H1 (cell line): ENCODE results near the gene YTHDC2. TPM values are rescaled to one million over a fixed set of nuclear protein-coding genes. Genes with fewer than 3 reads are reported as not detected.

Source experiments
- CTCF ChIA-PET: fragments of 300-600 bp; sonication (Branson Sonifier 250); formaldehyde crosslinking; loops from one replicate; lab custom pipeline; 2021; ENCODE audit not compliant: partially characterized antibody; lab: Charles Lee
- POLR2A ChIA-PET: fragments of 300-600 bp; sonication (Branson Sonifier 250); formaldehyde crosslinking; loops from one replicate; lab custom pipeline; 2021; ENCODE audit warnings: inconsistent platforms; ENCODE audit not compliant: partially characterized antibody; lab: Charles Lee
- DNase-seq, 2 experiments: peaks; one replicate each; pipeline versions ENCODE4 v3.0.0 to v3.0.0-alpha.2; 2010 to 2022; ENCODE audit warnings: low spot score in 2 of 2, low read depth in 1 of 2, mixed read lengths in 1 of 2
- FAIRE-seq: peaks from 2 replicates; lab custom pipeline; 2011; peaks lifted over from hg19 to GRCh38; lab: Jason Lieb, UNC
- H2AFZ ChIP-seq: 2 replicates; pipeline ENCODE4 v1.8.1; 2012; ENCODE audit warnings: low read length, inconsistent platforms
- H2AK5ac ChIP-seq: 2 replicates; pipeline ENCODE4 v1.6.1; 2013; ENCODE audit warnings: low read depth, low read length
- H2BK120ac ChIP-seq: replicated peaks from 2 replicates; pipeline ENCODE3; 2013; ENCODE audit warnings: low read depth, low read length, inconsistent platforms
- H2BK12ac ChIP-seq: 2 replicates; pipeline ENCODE4 v1.6.1; 2013; ENCODE audit warnings: low read depth, low read length
- H2BK15ac ChIP-seq: 2 replicates; pipeline ENCODE4 v1.6.1; 2013; ENCODE audit warnings: low read length
- H2BK20ac ChIP-seq: 2 replicates; pipeline ENCODE4 v1.6.1; 2013; ENCODE audit warnings: low read length
- H2BK5ac ChIP-seq: 2 replicates; pipeline ENCODE4 v1.6.1; 2013; ENCODE audit warnings: low read depth, low read length
- H3K14ac ChIP-seq: 2 replicates; pipeline ENCODE4 v1.6.1; 2013; ENCODE audit warnings: inconsistent platforms; ENCODE audit not compliant: insufficient read length
- H3K18ac ChIP-seq: 2 replicates; pipeline ENCODE4 v1.6.1; 2013; ENCODE audit warnings: low read length; ENCODE audit errors: extremely low read depth
- H3K23ac ChIP-seq: 2 replicates; pipeline ENCODE4 v1.6.1; 2013; ENCODE audit warnings: inconsistent platforms; ENCODE audit not compliant: insufficient read length
- H3K23me2 ChIP-seq: 2 replicates; pipeline ENCODE4 v1.6.1; 2013; ENCODE audit warnings: low read depth, low read length
- H3K27ac ChIP-seq: 2 replicates; pipeline ENCODE4 v1.6.1; 2011; ENCODE audit warnings: low read depth, low read length, inconsistent platforms
- H3K27me3 ChIP-seq, 4 experiments: replicated peaks in 1 of 4; 1 replicate in 1 of 4; 2 replicates in 3 of 4; pipeline versions ENCODE4 v1.6.1 to v1.8.1; 2011 to 2013; ENCODE audit warnings: low read length in 3 of 4, mild to moderate bottlenecking in 3 of 4, inconsistent platforms in 2 of 4, mixed read lengths in 2 of 4, moderate library complexity in 1 of 4; ENCODE audit not compliant: control insufficient read depth in 3 of 4, insufficient read depth in 3 of 4; ENCODE audit errors: extremely low read depth in 1 of 4
- H3K36me3 ChIP-seq, 4 experiments: 2 replicates each; pipeline versions ENCODE4 v1.6.1 to v1.8.1; 2011 to 2013; ENCODE audit warnings: mild to moderate bottlenecking in 4 of 4, low read length in 3 of 4, moderate library complexity in 2 of 4, control low read depth in 1 of 4, inconsistent platforms in 1 of 4; ENCODE audit not compliant: insufficient read depth in 4 of 4, control insufficient read depth in 2 of 4
- H3K4ac ChIP-seq: replicated peaks from 2 replicates; pipeline ENCODE3; 2013; ENCODE audit warnings: low read length, low read depth, mixed read lengths, inconsistent platforms; ENCODE audit not compliant: insufficient read length
- H3K4me1 ChIP-seq, 4 experiments: replicated peaks in 1 of 4; 1 replicate in 1 of 4; 2 replicates in 3 of 4; pipeline versions ENCODE4 v1.6.1 to v1.8.1; 2011 to 2013; ENCODE audit warnings: low read length in 3 of 4, inconsistent platforms in 2 of 4, mixed read lengths in 1 of 4; ENCODE audit not compliant: insufficient read depth in 4 of 4, control insufficient read depth in 3 of 4
- H3K4me2 ChIP-seq, 2 experiments: 2 replicates each; pipeline versions ENCODE4 v1.6.1 to v1.8.1; 2011 to 2013; ENCODE audit warnings: low read depth in 2 of 2, low read length in 2 of 2, control low read depth in 1 of 2, inconsistent platforms in 1 of 2, mild to moderate bottlenecking in 1 of 2; ENCODE audit not compliant: insufficient read depth in 1 of 2
- H3K4me3 ChIP-seq, 4 experiments: fragments of 200-600, 300-600 bp in 1 of 4; sonication (generic), shearing (Covaris generic), sonication (Bioruptor Twin) in 1 of 4; 2 replicates each; pipeline versions ENCODE4 v1.5.1 to v1.8.1; 2011 to 2016; ENCODE audit warnings: low read length in 4 of 4, low read depth in 3 of 4, control low read depth in 2 of 4, inconsistent platforms in 2 of 4, mild to moderate bottlenecking in 2 of 4, mixed read lengths in 1 of 4, moderate library complexity in 1 of 4; ENCODE audit not compliant: insufficient read depth in 2 of 4; ENCODE audit errors: extremely low read depth in 1 of 4
- H3K56ac ChIP-seq: replicated peaks from 2 replicates; pipeline ENCODE3; 2013; ENCODE audit warnings: low read depth, mild to moderate bottlenecking, mixed read lengths, low read length, inconsistent platforms; ENCODE audit not compliant: insufficient read length
- H3K79me1 ChIP-seq: 2 replicates; pipeline ENCODE4 v1.6.1; 2013; ENCODE audit warnings: low read depth, low read length, control low read depth
- H3K79me2 ChIP-seq, 2 experiments: 2 replicates each; pipeline versions ENCODE4 v1.6.1 to v1.8.1; 2012 to 2013; ENCODE audit warnings: low read length in 2 of 2, mild to moderate bottlenecking in 2 of 2, inconsistent platforms in 1 of 2; ENCODE audit not compliant: insufficient read depth in 2 of 2, control insufficient read depth in 1 of 2
- H3K9ac ChIP-seq, 4 experiments: replicated peaks in 1 of 4; 1 replicate in 1 of 4; 2 replicates in 3 of 4; pipeline versions ENCODE4 v1.6.1 to v1.8.1; 2011 to 2013; ENCODE audit warnings: low read depth in 3 of 4, low read length in 3 of 4, control low read depth in 2 of 4, mild to moderate bottlenecking in 2 of 4, moderate library complexity in 2 of 4, inconsistent platforms in 1 of 4; ENCODE audit errors: extremely low read depth in 1 of 4
- H3K9me3 ChIP-seq, 2 experiments: 2 replicates each; pipeline versions ENCODE4 v1.6.1 to v1.8.1; 2012 to 2013; ENCODE audit warnings: mild to moderate bottlenecking in 2 of 2, moderate library complexity in 2 of 2, control low read depth in 1 of 2, inconsistent platforms in 1 of 2, low read depth in 1 of 2, low read length in 1 of 2, mixed read lengths in 1 of 2; ENCODE audit not compliant: insufficient read depth in 2 of 2
- H4K20me1 ChIP-seq, 2 experiments: replicated peaks in 1 of 2; 2 replicates each; pipeline versions ENCODE3 to v1.8.1; 2011 to 2013; ENCODE audit warnings: inconsistent platforms in 2 of 2, low read length in 2 of 2, mild to moderate bottlenecking in 1 of 2; ENCODE audit not compliant: insufficient read depth in 2 of 2, control insufficient read depth in 1 of 2
- H4K5ac ChIP-seq: 2 replicates; pipeline ENCODE4 v1.6.1; 2013; ENCODE audit warnings: low read length, low read depth, mixed read lengths, inconsistent platforms; ENCODE audit not compliant: insufficient read length
- H4K8ac ChIP-seq: 2 replicates; pipeline ENCODE4 v1.8.0; 2013; ENCODE audit warnings: mild to moderate bottlenecking, moderate library complexity, low read length, inconsistent platforms; ENCODE audit not compliant: insufficient read depth; ENCODE audit errors: extremely low read depth
- H4K91ac ChIP-seq: replicated peaks from 2 replicates; pipeline ENCODE3; 2013; ENCODE audit warnings: low read length, mixed read lengths, inconsistent platforms; ENCODE audit not compliant: insufficient read length
- CEBPB ChIP-seq: IDR thresholded peaks from 2 replicates; pipeline ENCODE4 v1.6.1; 2012; ENCODE audit warnings: low read depth, low read length
- CHD1 ChIP-seq: IDR thresholded peaks from 2 replicates; pipeline ENCODE4 v1.6.1; 2012; ENCODE audit warnings: low read depth, low read length, improper control_type of control experiment
- EP300 ChIP-seq, 2 experiments: IDR thresholded peaks; 1 replicate in 1 of 2; 2 replicates in 1 of 2; pipeline ENCODE4 v1.6.1; 2011 to 2012; ENCODE audit warnings: low read depth in 2 of 2, low read length in 2 of 2, mild to moderate bottlenecking in 2 of 2, borderline replicate concordance in 1 of 2, inconsistent platforms in 1 of 2, moderate library complexity in 1 of 2
- HDAC6 ChIP-seq: IDR thresholded peaks from one replicate; pipeline ENCODE4 v1.7.1; 2012; ENCODE audit warnings: low read depth, mild to moderate bottlenecking, inconsistent platforms, low read length, moderate library complexity
- POU5F1 ChIP-seq: IDR thresholded peaks from 2 replicates; pipeline ENCODE4 v1.6.1; 2011; ENCODE audit warnings: low read depth, mild to moderate bottlenecking, low read length, moderate library complexity
- RAD21 ChIP-seq, 2 experiments: IDR thresholded peaks in 1 of 2; conservative IDR thresholded peaks in 1 of 2; 2 replicates each; pipeline ENCODE4 v1.6.1; 2011; ENCODE audit warnings: low read depth in 2 of 2, low read length in 2 of 2, improper control_type of control experiment in 1 of 2, inconsistent platforms in 1 of 2, mild to moderate bottlenecking in 1 of 2, moderate library complexity in 1 of 2
- SP1 ChIP-seq: IDR thresholded peaks from 2 replicates; pipeline ENCODE4 v1.6.1; 2011; ENCODE audit warnings: low read depth, low read length
- ZNF274 ChIP-seq: IDR thresholded peaks from 2 replicates; pipeline ENCODE4 v1.7.0; 2012; ENCODE audit warnings: low read length, borderline replicate concordance; ENCODE audit errors: extremely low read depth
- WGBS, 2 experiments: shearing (Covaris generic) in 1 of 2; methylation state at CpG; one replicate each; pipeline versions ENCODE4 v1.1.6 to v1.1.7; 2013 to 2015; ENCODE audit warnings: low lambda C conversion rate in 2 of 2, mixed read lengths in 2 of 2, inconsistent platforms in 1 of 2, low coverage in 1 of 2, missing lambda C conversion rate in 1 of 2; ENCODE audit not compliant: insufficient replicate concordance in 2 of 2, insufficient coverage in 1 of 2, insufficient read length in 1 of 2; ENCODE audit errors: extremely low coverage in 1 of 2, missing lambda C conversion rate in 1 of 2; 5-methylcytosine and 5-hydroxymethylcytosine counted together
- polyA plus RNA-seq, 7 experiments: library from polyadenylated mRNA; depleted of rRNA in 3 of 7; stranded (reverse) in 5 of 7; unstranded in 2 of 7; fragments of >200 nt in 5 of 7; fragments of 200-250 nt in 2 of 7; gene quantifications; 1 replicate in 5 of 7; 2 replicates in 1 of 7; 4 replicates in 1 of 7; pipeline versions ENCODE4 v1.2.1 to v1.2.3, GENCODE V29; 2011 to 2013; ENCODE audit warnings: missing spikeins in 2 of 7, mixed read lengths in 2 of 7
- total RNA-seq: library from RNA; stranded (reverse); fragmentation: NEBNext Ultra II Directional; extraction: Animal tissue kit (Norgen Biotek cat#: 25700); gene quantifications from 2 replicates; pipeline ENCODE4 v1.2.1, GENCODE V29; 2021
- TF ChIP-seq, protein P1 (sequence below): IDR thresholded peaks from 2 replicates; pipeline ENCODE4 v1.6.1; 2012; ENCODE audit warnings: inconsistent platforms
- TF ChIP-seq, protein P2 (sequence below), 3 experiments: IDR thresholded peaks; 1 replicate in 2 of 3; 2 replicates in 1 of 3; pipeline versions ENCODE4 v1.5.1 to v1.6.1; 2011; ENCODE audit warnings: low read length in 3 of 3, mild to moderate bottlenecking in 3 of 3, inconsistent platforms in 2 of 3, low read depth in 1 of 3, moderate library complexity in 1 of 3; ENCODE audit not compliant: insufficient read depth in 1 of 3; ENCODE audit errors: control extremely low read depth in 1 of 3

Gene YTHDC2
- total and polyA plus RNA-seq, 2 of the 8 experiments (the other 6 are each of a cell fraction or from before 2014, with no cell fraction given) = 4.3 to 20.1 TPM

DNA sequence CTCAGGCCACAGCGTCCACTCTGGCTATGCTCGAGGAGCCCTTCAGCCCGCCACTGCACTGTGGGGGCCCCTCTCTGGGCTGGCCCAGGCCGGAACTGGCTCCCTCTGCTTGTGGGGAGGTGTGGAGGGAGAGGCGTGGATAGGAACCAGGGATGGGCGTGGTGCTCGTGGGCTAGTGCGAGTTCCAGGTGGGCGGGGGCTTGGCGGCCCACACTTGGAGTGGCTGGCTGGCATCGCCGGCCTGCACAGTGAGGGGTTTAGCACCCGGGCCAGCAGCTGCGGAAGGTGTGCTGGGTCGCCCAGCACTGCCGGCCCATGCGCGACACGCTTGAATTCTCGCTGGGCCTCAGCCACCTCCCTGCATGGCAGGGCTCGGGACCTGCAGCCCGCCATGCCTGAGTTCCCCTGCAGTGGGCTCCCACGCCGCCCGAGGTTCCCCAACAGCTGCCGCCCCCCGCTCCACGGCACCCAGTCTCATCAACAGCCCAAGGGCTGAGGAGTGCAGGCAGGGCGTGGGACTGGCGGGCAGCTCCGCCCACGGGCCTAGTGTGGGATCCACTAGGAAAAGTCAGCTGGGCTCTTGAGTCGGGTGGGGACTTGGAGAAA, 103.8 kb downstream of the YTHDC2 start:
- H2BK120ac ChIP-seq = no peak overlapping the region
- no peaks in the 10 kb centered on the region for H3K23me2 ChIP-seq
- H3K14ac ChIP-seq = no peak overlapping the region
- POLR2A ChIA-PET = no interaction called here
- H3K79me1 ChIP-seq = no peaks in the 10 kb centered on the region
- H4K91ac ChIP-seq = no peak overlapping the region
- no peak overlapping the region for H2BK12ac ChIP-seq
- H3K4me1 ChIP-seq = peaks cover 0 to 3% (median 0%) of the 10 kb centered on the region in 4 experiments; a peak in 1 of 7 replicates
- CTCF ChIA-PET = interaction anchor here (1.0 to 3.7 kb wide), 6 partner anchors 9 to 243 kb away, joined by 3 to 12 read pairs (median 5); no protein-coding TSS in a partner anchor
- H2AFZ ChIP-seq = no peak overlapping the region
- H4K5ac ChIP-seq = no peak overlapping the region
- H3K9me3 ChIP-seq = peaks cover 3 to 7% of the 10 kb centered on the region in 2 experiments; a peak in 1 of 4 replicates
- no peak overlapping the region for H3K56ac ChIP-seq
- H3K9ac ChIP-seq = no peak overlapping the region
- H3K18ac ChIP-seq = no peak overlapping the region
- H3K23ac ChIP-seq = no peak overlapping the region
- 86% methylated on average over 33 of the region's 33 CpGs; no CpG with 5 or more reads in 1 of the 2 experiments for WGBS, 2 experiments
- DNase-seq = no peak
- no peak overlapping the region for H2BK5ac ChIP-seq
- H3K4me2 ChIP-seq = no peak overlapping the region
- no peaks in the 10 kb centered on the region for H3K79me2 ChIP-seq
- no peak overlapping the region for H3K4me3 ChIP-seq
- H3K27me3 ChIP-seq = no peaks in the 10 kb centered on the region
- peak overlapping the region; percentile 71 for H4K8ac ChIP-seq
- no peak overlapping the region for H3K4ac ChIP-seq
- no peak overlapping the region for H2BK20ac ChIP-seq
- H2AK5ac ChIP-seq = no peak overlapping the region
- no peaks in the 10 kb centered on the region for H4K20me1 ChIP-seq
- no peak for FAIRE-seq
- H2BK15ac ChIP-seq = no peak overlapping the region
- peaks cover 0 to 5% (median 0%) of the 10 kb centered on the region in 4 experiments; a peak in 1 of 8 replicates for H3K36me3 ChIP-seq
- H3K27ac ChIP-seq = no peak overlapping the region
- TF ChIP-seq POU5F1 = no peak
- TF ChIP-seq SP1 = no peak
- TF ChIP-seq CHD1 = no peak
- TF ChIP-seq, protein P1, sequence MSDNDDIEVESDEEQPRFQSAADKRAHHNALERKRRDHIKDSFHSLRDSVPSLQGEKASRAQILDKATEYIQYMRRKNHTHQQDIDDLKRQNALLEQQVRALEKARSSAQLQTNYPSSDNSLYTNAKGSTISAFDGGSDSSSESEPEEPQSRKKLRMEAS = no peak
- TF ChIP-seq EP300 (IDR thresholded peaks at IDR 0.05; ENCODE audit: borderline replicate concordance in 1 of 2, low read depth in 2 of 2, low read length in 2 of 2) = no peak
- TF ChIP-seq, protein P2, sequence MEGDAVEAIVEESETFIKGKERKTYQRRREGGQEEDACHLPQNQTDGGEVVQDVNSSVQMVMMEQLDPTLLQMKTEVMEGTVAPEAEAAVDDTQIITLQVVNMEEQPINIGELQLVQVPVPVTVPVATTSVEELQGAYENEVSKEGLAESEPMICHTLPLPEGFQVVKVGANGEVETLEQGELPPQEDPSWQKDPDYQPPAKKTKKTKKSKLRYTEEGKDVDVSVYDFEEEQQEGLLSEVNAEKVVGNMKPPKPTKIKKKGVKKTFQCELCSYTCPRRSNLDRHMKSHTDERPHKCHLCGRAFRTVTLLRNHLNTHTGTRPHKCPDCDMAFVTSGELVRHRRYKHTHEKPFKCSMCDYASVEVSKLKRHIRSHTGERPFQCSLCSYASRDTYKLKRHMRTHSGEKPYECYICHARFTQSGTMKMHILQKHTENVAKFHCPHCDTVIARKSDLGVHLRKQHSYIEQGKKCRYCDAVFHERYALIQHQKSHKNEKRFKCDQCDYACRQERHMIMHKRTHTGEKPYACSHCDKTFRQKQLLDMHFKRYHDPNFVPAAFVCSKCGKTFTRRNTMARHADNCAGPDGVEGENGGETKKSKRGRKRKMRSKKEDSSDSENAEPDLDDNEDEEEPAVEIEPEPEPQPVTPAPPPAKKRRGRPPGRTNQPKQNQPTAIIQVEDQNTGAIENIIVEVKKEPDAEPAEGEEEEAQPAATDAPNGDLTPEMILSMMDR (IDR thresholded peaks at IDR 0.05; ENCODE audit: control extremely low read depth in 1 of 3, insufficient read depth in 1 of 3, low read depth in 1 of 3, low read length in 3 of 3) = no peak
- no peak for TF ChIP-seq HDAC6
- no peak for TF ChIP-seq RAD21 (IDR thresholded peaks at IDR 0.05 in 1 of 2, conservative IDR thresholded peaks at IDR 0.05 in 1 of 2; ENCODE audit: low read depth in 2 of 2, low read length in 2 of 2)
- no peak for TF ChIP-seq ZNF274
- TF ChIP-seq CEBPB = no peak
